CD1c-positive myeloid dendritic cell (primary cell): ENCODE data around the gene TBC1D5.
"Not testable (repeated sequence)": the region's sequence is repeated elsewhere in the genome, so short reads cannot be mapped to it uniquely, and the experiment has no call there.

ENCODE experiments used
- DNase-seq: peaks from one replicate; pipeline ENCODE4 v3.0.0-alpha.2; 2016; ENCODE audit errors: extremely low spot score

TBC1D5 gene

GRCh38 chr3:17402442-17402841, 340.0 kb downstream of the TBC1D5 start:
- DNase-seq, result no peak

- no peak for DNase-seq
Measured at GRCh38 chr3:17401912-17402311, 340.5 kb downstream of the TBC1D5 start.

- DNase-seq, result no peak
Measured at GRCh38 chr3:17399586-17399985, 342.8 kb downstream of the TBC1D5 start.

DNA sequence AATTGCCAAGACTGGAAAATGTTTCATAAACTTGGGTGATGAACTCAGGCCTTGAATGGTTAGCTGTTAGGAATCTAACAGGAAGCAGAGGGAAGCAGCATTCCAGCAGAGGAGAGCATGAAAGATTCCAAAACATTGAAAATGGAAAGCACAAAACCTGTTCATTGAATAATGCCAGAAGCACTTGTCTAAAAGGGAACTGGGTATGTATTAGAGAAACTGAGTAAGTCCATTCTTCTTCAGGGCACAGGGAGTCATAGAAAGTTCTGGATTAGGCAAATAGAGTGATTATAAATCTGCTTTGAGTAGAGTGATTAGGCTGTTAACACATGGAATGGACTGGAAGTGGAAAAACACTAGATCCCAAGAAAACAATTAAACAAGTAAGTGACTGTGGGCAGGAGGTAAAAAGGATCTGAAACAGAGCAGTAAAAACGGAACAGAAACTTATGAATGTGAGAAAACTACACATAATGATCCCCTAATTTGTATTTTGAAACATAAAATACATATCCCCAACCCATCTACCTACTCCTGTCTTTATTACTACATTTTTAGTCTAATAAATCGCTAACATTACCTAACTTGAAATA, 343.4 kb downstream of the TBC1D5 start:
- peak; percentile 62 for DNase-seq

- no peak for DNase-seq
Measured at GRCh38 chr3:17396036-17396435, 346.4 kb downstream of the TBC1D5 start.

DNA sequence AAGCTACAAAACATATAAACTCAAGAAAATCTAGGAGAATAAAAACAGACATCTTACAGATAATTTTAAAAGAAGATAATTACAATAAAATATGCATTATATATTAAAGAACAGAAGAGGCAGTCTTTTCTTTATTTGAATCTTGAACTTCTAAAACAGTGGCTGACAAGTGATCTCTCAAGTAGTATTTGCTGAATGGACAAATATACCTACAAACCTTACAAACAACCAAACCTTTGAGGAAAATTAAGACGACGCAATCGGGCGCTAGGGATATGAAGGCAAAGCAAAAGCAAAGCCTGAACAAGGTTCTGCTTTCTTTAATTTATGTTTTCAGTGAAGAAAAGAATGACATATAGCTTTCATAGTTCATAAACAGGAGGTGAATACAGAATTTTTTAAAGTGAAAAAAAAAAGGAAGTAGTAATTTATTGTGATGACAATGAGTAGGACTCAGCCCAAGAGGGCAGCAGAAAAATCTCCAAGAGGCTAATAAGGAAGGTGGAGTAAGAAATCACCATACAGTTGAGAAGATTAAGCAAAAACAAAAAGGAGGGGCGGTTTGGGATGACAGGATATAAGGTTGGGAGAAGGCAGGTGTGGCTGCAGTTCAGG, 347.8 kb downstream of the TBC1D5 start:
- peak; percentile 14 for DNase-seq

DNA sequence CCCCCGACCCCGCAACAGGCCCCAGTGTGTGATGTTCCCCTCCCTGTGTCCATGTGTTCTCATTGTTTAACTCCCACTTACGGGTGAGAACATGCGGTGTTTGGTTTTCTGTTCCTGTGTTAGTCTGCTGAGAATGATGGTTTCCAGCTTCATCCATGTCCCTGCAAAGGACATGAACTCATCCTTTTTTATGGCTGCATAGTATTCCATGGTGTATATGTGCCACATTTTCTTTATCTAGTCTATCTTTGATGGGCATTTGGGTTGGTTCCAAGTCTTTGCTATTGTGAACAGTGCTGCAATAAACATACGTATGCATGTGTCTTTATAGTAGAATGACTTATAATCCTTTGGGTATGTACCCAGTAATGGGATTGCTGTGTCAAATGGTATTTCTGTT, 349.9 kb downstream of the TBC1D5 start:
- DNase-seq, result not testable (repeated sequence)

DNA sequence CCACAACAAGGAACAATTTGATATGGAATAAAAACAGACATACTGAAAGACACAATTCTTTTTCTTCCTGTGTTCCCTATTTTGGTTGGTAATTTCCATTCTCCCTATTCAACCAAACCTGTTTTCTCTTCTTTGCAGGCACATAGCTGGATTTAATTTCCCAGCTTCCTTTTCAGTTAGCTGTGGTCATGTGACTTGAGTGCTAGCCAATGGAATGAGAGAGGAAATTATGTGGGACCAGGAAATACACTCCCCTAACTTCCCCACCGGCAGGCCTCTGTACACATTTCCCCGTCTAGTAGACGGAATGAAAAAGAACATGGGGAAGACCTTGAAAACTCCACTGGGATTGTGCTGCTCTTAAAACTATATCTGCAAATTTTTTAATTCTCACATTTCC, 351.6 kb downstream of the TBC1D5 start:
- no peak for DNase-seq

DNA sequence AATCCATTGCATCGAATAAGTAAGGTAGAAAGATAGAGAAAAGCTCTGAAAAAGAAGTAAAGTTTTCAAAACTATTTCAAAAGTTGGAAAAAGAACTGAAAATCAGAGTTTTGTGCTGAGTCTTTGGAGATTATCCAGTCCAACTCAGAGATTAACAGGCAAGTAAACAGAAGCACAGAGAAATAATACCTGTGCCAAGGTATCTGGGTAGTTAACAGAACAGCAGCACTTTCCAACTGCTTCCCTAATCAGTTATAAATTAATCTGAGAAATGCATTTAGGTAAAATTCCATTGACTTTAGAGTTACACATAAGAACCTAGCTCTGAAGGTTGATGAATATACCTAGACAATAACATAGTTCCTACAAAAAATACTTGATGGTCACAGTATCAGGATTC, 355.3 kb downstream of the TBC1D5 start:
- no peak for DNase-seq

DNA sequence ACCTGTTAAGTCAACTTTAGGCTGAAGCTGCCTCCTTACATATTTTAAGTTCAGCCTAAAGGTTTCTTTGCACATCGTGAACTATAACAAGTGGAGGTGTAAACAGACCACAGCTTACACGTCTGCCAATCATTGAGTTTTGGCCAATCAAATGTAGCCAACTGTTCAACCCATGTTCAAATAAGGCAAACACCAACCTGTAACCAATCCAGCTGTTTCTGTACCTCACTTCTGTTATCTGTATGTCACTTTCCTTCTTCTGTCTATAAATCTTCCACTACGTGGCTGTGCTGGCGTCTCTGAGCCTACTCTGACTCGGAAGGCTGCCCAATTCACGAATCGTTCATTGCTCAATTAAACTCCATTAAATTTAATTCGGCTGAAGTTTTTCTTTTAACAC, 356.0 kb downstream of the TBC1D5 start:
- DNase-seq, result no peak

GRCh38 chr3:17384567-17385296, 357.7 kb downstream of the TBC1D5 start:
- peak; percentile 38 for DNase-seq

DNA sequence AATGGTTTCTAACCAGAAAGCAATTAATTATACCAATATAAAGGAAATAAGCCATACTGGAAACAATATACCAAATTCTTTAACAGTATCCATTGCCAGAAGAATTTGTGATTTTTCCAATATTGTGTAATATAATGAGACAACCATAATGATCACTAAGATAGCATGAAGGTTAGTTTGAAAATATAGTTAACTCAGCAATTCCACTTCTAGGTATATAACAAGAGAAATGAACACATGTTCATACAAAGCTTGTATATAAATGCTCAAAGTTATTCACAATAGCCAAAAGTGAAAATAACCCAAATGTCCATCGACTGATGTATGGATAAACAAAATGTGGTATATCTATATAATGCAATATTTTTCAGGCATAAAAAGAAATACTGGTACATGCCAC, 369.1 kb downstream of the TBC1D5 start:
- no peak for DNase-seq

GRCh38 chr3:17372362-17373210, 369.8 kb downstream of the TBC1D5 start:
- DNase-seq, result no peak

- no peak for DNase-seq
Measured at GRCh38 chr3:17369973-17370372, 372.5 kb downstream of the TBC1D5 start.

DNA sequence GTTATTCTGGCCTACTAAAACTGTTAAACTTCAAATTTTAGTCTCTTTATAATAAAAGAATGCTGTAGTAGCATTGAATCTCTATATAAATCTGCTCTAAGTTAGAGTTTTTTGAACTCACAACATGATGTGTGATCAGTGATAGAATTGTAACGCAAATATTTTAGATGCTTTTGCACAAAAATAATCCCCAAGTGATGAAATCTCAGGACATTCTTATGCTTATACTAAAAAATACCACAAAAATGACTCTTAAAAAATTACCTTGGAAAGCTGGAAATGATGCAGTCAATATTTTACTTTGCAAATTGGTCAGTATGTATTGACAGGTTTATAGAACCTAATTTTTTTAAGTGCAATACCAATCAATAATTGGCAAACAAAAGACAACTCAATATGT, 375.3 kb downstream of the TBC1D5 start:
- DNase-seq, result no peak

DNA sequence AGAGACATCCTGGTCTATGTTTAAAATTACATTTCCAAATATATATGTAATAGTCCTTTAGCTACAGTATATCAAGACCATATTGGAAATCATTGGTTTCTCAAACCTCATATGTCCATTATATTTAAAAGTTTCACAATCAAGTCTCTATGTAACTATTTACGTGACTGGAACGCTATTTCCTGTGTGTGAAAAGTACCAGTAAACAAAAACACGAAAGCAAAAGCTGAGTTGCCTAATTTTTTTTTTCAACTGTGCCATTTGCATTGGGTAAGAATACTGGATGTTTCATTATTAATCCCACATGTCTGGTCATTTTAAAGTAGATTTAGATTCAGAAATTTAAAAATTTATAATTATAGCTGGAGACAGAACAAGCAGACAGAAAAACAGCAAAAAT, 381.4 kb downstream of the TBC1D5 start:
- DNase-seq, result no peak

DNA sequence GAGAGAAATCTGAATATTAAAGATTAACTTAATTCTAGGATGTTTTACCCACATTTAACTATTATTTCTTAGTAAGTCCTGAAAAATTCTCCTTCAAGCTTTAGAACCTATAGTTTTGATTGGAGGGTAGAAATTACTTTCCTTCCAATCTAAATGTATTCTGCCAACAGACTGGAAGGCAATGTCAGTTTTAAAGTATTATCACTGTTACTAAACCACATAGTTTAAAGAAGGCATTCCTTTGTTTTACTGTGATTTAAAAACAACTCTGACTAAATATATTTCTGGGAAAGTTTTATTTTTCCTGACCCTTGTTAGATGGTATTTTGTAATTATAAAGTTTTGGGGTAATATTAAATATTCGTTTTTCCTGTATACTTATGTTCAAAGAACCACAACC, 382.5 kb downstream of the TBC1D5 start:
- no peak for DNase-seq

- DNase-seq, result no peak
Measured at GRCh38 chr3:17357035-17357710, 385.3 kb downstream of the TBC1D5 start.

DNA sequence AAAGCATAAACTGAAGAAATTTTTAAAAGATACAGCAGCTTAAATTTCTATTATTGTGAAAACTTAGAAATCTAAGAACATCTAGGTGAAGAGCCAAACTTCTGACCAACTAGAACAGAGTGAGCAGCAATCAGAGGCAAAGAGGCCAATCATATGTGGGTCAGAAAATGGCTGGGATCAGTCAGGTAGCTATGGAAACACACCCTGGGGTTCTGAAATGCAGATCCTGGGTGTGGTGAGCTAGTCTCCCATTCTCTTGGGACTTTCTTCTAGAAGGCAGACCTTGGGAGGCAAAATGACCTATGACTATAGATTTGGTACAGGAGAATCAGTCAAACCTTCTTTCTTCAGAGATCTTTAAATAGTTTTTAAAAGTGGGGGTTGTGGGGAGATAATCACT, 385.8 kb downstream of the TBC1D5 start:
- no peak for DNase-seq

GRCh38 chr3:17355591-17355990, 386.8 kb downstream of the TBC1D5 start:
- DNase-seq, result no peak

DNA sequence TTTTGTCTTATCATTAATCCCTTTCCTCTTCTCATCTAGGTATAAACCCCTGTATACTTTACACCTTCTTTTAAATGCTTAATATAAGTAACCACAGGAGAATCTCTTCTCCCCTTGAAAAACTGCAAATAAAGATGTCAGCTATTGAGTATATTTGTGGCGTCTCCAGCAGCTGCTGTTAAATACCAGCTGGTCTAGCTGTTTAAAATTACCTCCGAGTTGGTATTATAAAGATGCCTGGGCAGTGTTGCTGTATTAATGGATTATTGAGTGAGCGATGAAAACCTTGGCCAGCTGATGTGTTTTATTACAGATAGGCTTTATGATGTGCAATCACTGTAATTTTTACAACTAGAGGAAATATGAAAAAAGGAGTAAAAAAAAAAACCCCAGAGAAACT, 388.1 kb downstream of the TBC1D5 start:
- DNase-seq, result no peak

DNA sequence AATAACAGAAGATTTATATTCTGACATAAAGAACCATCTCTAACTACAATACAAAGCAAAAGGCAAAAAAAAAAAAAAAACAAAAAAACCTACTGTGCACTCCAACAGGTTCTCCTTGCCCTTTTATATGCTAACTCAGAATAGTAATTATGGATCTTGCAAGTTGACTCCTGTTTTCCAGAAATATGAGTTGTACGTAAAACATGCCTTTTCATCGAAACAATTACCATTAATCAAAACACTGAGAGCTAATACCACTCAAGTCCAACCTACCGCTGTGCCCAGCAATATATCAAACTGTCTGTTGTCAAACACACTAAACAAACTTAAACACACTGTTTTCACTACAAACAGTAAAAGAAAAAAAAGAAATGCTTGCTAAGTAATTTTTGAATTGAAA, 389.8 kb downstream of the TBC1D5 start:
- no peak for DNase-seq
